Measurements from ENCODE around the gene FBXW10. TPM values are rescaled to one million over a fixed set of nuclear protein-coding genes. Genes with fewer than 3 reads are reported as not detected.
"Not testable (repeated sequence)": the region's sequence is repeated elsewhere in the genome, so short reads cannot be mapped to it uniquely, and the experiment has no call there.

Gene FBXW10
- polyA plus RNA-seq, 3 donors, result 0.58 to 0.94 (median 0.74) TPM

GRCh38 chr17:18821430-18821829 lies 77.6 kb downstream of the FBXW10 start:
- not testable (repeated sequence) for DNase-seq (ENCODE audit: low read depth in 3 of 3, low spot score in 2 of 3)

GRCh38 chr17:18827613-18828012 lies 83.8 kb downstream of the FBXW10 start:
- DNase-seq (ENCODE audit: low read depth in 3 of 3, low spot score in 2 of 3), result not testable (repeated sequence)

Other genes with a start within 250 kb of the FBXW10 start
- not detected for gene TBC1D28, start 99.7 kb upstream of the FBXW10 start, polyA plus RNA-seq (ENCODE audit: insufficient read length in 3 of 3)
- 1 to 10 TPM; 4.5 to 5.6 (median 5.4) TPM for gene FOXO3B, start 61.7 kb upstream of the FBXW10 start, polyA plus RNA-seq (ENCODE audit: insufficient read length in 3 of 3)
- gene TVP23B, start 37.1 kb downstream of the FBXW10 start, polyA plus RNA-seq (ENCODE audit: insufficient read length in 3 of 3), result 10 to 100 TPM; 49.0 to 53.9 (median 53.6) TPM
- gene PRPSAP2, start 114.1 kb downstream of the FBXW10 start, polyA plus RNA-seq (ENCODE audit: insufficient read length in 3 of 3), result 10 to 100 TPM; 60.6 to 61.4 (median 61.2) TPM
- under 1 TPM; 0.18 to 0.54 (median 0.42) TPM for gene SLC5A10, start 208.1 kb downstream of the FBXW10 start, polyA plus RNA-seq (ENCODE audit: insufficient read length in 3 of 3)

Measured in right renal cortex interstitium (tissue), 3 donors.